Adrenal gland (tissue), 12 donors: ENCODE data around the gene CUX1. TPM values are rescaled to one million over a fixed set of nuclear protein-coding genes. Genes with fewer than 3 reads are reported as not detected.

Source experiments
- DNase-seq, 7 donors: peaks; one replicate each; pipeline ENCODE4 v3.0.0-alpha.2; 2019 to 2020
- H3K27ac ChIP-seq, 5 donors: fragments of 200-600 bp; sonication (generic) in 4 of 5; 1 replicate in 3 of 5; 2 replicates in 2 of 5; pipeline versions ENCODE4 v1.5.1 to v1.8.0; 2016 to 2020; ENCODE audit warnings: mild to moderate bottlenecking in 1 of 5
- H3K27me3 ChIP-seq: fragments of 200-600 bp; 2 replicates; pipeline ENCODE4 v1.8.0; 2021
- H3K36me3 ChIP-seq, 2 donors: fragments of 200-600 bp; replicated peaks in 1 of 2; 1 replicate in 1 of 2; 2 replicates in 1 of 2; pipeline versions ENCODE4 v1.5.1 to v1.8.0; 2018 to 2022
- H3K4me1 ChIP-seq, 2 donors: fragments of 200-600 bp; replicated peaks in 1 of 2; 1 replicate in 1 of 2; 2 replicates in 1 of 2; pipeline versions ENCODE4 v1.5.1 to v1.8.0; 2018 to 2021
- H3K4me3 ChIP-seq, 4 donors: fragments of 200-600 bp; sonication (generic) in 3 of 4; one replicate each; pipeline ENCODE4 v1.5.1; 2016 to 2018
- H3K9me3 ChIP-seq, 3 donors: fragments of 200-600 bp; sonication (generic) in 1 of 3; replicated peaks in 1 of 3; 1 replicate in 2 of 3; 2 replicates in 1 of 3; pipeline versions ENCODE4 v1.5.1 to v1.8.0; 2016 to 2021
- CTCF ChIP-seq, 6 experiments: fragments of 450-650 bp in 4 of 6; fragments of 200-600 bp in 2 of 6; sonication (generic) in 1 of 6; IDR thresholded peaks; 1 replicate in 5 of 6; 2 replicates in 1 of 6; pipeline versions ENCODE4 v1.5.1 to v1.8.0; 2016 to 2021; ENCODE audit warnings: antibody characterized with exemption in 6 of 6, mild to moderate bottlenecking in 2 of 6, moderate library complexity in 1 of 6
- POLR2A ChIP-seq, 2 donors: fragments of 450-650 bp; IDR thresholded peaks; one replicate each; pipeline ENCODE4 v1.6.1; 2017; ENCODE audit warnings: antibody characterized with exemption in 2 of 2, mild to moderate bottlenecking in 2 of 2, moderate library complexity in 1 of 2
- WGBS, 4 donors: extraction: QIAGEN DNeasy Blood & Tissue Kit in 2 of 4; methylation state at CpG; one replicate each; pipeline versions ENCODE4 v1.1.5 to v1.1.7; 2013 to 2017; 5-methylcytosine and 5-hydroxymethylcytosine counted together
- intact Hi-C, 2 donors: fragments of 100-400 bp; cut with DNase I; formaldehyde crosslinking; loops; one replicate each; pipeline versions ENCODE4 v1.14.1 to v1.15.0; 2022 to 2023
- polyA plus RNA-seq, 3 donors: library from polyadenylated mRNA; stranded (reverse); fragments of 200-250 nt in 2 of 3; fragments of 350-450 nt in 1 of 3; fragmentation: Illumina TruSeq in 1 of 3; extraction: RNeasy Lipid Tissue Mini Kit (QIAGEN cat#74804) in 1 of 3; gene quantifications; one replicate each; pipeline ENCODE4 v1.2.3, GENCODE V29; 2013 to 2014
- total RNA-seq, 9 donors: library from RNA; depleted of rRNA in 4 of 9; stranded (reverse); fragments of >200 nt in 4 of 9; fragments of 120-200 nt in 1 of 9; fragmentation: NEBNext Ultra II Directional in 1 of 9; extraction: Animal tissue kit (Norgen Biotek cat#: 25700) in 1 of 9; gene quantifications; one replicate each; pipeline versions ENCODE4 v1.1.0 to v1.2.4, GENCODE V29; 2013 to 2023
- donor health status: healthy with polysubstance abuse.
- donor health status: Bipolar disorder and iron deficiency.
- donor health status: DM: yes; HTN: yes; CAD: no.
- donor health status: DM: no; HTN: no; CAD: no.
- donor health status: DM: no; HTN: no; CAD: no.
- donor health status: DM: yes; HTN: yes; CAD: no.

The CUX1 gene
- total and polyA plus RNA-seq, 12 donors = 17.2 to 72.6 (median 58.3) TPM

DNA sequence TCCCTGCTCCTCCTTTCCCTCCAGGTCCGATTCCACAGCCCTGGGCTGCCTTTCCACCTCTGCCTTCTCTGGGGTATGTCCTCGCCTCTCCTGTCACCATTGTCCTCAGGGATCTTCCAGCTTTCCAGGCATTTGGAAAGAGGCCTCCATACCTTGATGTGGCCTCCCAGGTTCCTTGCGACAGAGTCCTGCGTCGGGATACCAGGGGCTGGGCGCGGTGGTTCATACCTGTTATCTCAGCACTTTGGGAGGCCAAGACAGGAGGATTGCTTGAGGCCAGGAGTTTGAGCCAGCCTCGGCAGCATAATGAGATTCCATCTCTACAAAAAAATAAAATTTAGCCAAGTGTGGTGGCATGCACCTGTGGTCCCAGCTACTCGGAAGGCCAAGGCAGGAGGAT lies 171.1 kb downstream of the CUX1 start:
- TF ChIP-seq CTCF (IDR thresholded peaks at IDR 0.05) = no peak
- no peak for TF ChIP-seq POLR2A (IDR thresholded peaks at IDR 0.05)
- no peaks in the 10 kb centered on the region for H3K4me1 ChIP-seq
- H3K9me3 ChIP-seq = no peaks in the 10 kb centered on the region
- 92 to 98% (median 96%) methylated on average over 4 to 9 of the region's 9 CpGs for WGBS, 4 donors
- H3K4me3 ChIP-seq = no peak overlapping the region
- H3K27ac ChIP-seq = no peak overlapping the region
- H3K27me3 ChIP-seq = no peaks in the 10 kb centered on the region
- no peaks in the 10 kb centered on the region for H3K36me3 ChIP-seq
- intact Hi-C loops = no loop called here
- DNase-seq = no peak

DNA sequence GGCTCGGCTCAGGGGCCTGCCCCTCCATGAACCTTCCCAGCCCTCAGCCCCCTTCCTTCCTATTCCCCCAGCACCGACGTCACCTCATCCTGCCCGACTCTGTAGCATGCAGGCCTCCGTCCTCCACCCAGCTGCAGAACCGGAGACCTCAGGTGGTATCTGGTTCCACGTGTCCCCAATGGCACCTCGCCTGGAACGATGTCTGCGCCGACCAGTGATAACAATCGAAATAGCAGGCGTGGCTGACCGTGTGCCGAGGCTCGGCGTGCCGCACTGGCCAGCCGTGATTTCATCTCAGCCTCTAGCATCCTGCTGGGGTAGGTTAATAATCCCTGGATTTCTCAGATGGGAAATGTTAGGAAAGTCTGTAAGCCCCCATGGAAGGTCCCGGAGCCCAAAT lies 171.7 kb downstream of the CUX1 start:
- TF ChIP-seq CTCF (IDR thresholded peaks at IDR 0.05) (no peak), POLR2A (IDR thresholded peaks at IDR 0.05) (no peak)
- no peaks in the 10 kb centered on the region for H3K36me3 ChIP-seq
- 94 to 99% (median 95%) methylated on average over 19 to 20 of the region's 20 CpGs for WGBS, 4 donors

DNA sequence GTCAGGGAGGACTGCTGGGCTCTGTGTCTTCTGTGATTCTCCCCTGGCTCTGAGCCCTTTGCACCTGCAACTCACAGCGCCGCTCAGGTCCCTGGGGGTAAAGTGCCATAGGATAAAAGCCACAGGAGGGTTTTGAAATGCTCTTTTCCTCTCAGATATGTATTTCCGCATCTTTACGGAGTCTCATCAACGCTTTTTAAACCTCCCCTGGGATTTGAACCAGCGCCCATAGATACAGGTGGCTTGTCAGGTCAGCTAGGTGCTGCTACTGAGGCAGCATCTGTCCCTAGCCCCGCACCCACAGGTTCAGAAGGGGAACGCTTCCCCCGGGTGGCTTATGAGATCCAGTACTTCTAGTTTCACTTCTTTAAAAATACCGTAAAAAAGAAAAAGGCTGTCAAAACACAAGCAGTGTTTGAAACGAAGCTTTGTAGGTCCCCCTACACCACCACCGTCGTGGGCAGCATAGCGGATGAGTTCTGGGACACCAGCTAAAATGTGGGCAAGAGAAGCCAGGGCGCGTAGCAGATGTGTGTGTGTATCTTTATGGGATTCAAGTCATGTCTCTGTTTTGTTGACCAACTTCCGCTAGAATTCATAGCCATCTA lies 173.5 kb downstream of the CUX1 start:
- WGBS, 4 donors = 81 to 92% (median 84%) methylated on average over 17 of the region's 17 CpGs
- no peaks in the 10 kb centered on the region for H3K36me3 ChIP-seq
- intact Hi-C loops = no loop called here
- no peaks in the 10 kb centered on the region for H3K9me3 ChIP-seq
- H3K27me3 ChIP-seq = no peaks in the 10 kb centered on the region
- H3K4me3 ChIP-seq = no peak overlapping the region
- TF ChIP-seq CTCF (IDR thresholded peaks at IDR 0.05) (no peak), POLR2A (IDR thresholded peaks at IDR 0.05) (no peak)
- no peak for DNase-seq
- H3K4me1 ChIP-seq = no peaks in the 10 kb centered on the region
- no peak overlapping the region for H3K27ac ChIP-seq

More for the DNA sequence above, 171.7 kb downstream of the CUX1 start:
- DNase-seq = no peak
- Histone ChIP-seq H3K27ac (no peak overlapping the region), H3K27me3 (no peaks in the 10 kb centered on the region), H3K9me3 (no peaks in the 10 kb centered on the region), H3K4me1 (no peaks in the 10 kb centered on the region), H3K4me3 (no peak overlapping the region)
- intact Hi-C loops = no loop called here

DNA sequence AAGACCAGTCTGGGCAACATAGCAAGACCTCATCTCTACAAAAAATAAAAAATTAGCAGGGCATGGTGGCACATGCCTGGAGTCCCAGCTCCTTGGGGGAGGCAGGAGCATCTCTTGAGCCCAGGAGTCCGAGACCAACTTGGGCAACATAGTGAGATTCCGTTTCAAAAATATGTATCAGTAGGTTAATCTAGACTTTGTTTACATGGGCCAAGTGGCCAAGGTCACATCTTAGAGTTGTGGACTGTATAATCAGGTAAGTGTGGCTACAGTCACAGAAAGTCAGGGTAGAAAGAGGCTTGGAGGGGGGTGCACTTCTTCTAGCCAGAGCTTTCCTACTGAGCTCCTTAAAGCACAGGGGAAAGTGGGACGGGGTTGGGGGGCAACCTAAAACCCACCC lies 174.4 kb downstream of the CUX1 start:
- intact Hi-C loops = no loop called here
- no peaks in the 10 kb centered on the region for H3K4me1 ChIP-seq
- H3K9me3 ChIP-seq = no peaks in the 10 kb centered on the region
- no peaks in the 10 kb centered on the region for H3K36me3 ChIP-seq
- no peak for DNase-seq
- no peaks in the 10 kb centered on the region for H3K27me3 ChIP-seq
- TF ChIP-seq CTCF (IDR thresholded peaks at IDR 0.05) (no peak), POLR2A (IDR thresholded peaks at IDR 0.05) (no peak)
- no peak overlapping the region for H3K4me3 ChIP-seq
- no peak overlapping the region for H3K27ac ChIP-seq
- 79 to 87% (median 86%) methylated on average over 3 of the region's 3 CpGs for WGBS, 4 donors
